ENCODE measurements around the gene CDON. TPM values are rescaled to one million over a fixed set of nuclear protein-coding genes. Genes with fewer than 3 reads are reported as not detected.

Gene CDON
- total RNA-seq, 2 experiments from 2014 or later, result 1.9 to 2.7 TPM

- peaks cover 13% of the 10 kb centered on the region for H3K27me3 Mint-ChIP-seq
- no peaks in the 10 kb centered on the region for H3K9me3 Mint-ChIP-seq
- no peaks in the 10 kb centered on the region for H3K9me3 ChIP-seq (ENCODE audit: control insufficient read depth in 1 of 2, insufficient read depth in 1 of 2, low read length in 2 of 2)
Observed at GRCh38 chr11:126059238-126059781, 3.4 kb downstream of the CDON start.

GRCh38 chr11:126058105-126058874, 4.4 kb downstream of the CDON start:
- no peak overlapping the region for H3K4me3 ChIP-seq (ENCODE audit: low read length)
- Mint-ChIP-seq H3K4me3 (no peak overlapping the region), H3K36me3 (ENCODE audit: low read depth) (no peaks in the 10 kb centered on the region), H3K9me3 (no peaks in the 10 kb centered on the region), H3K27me3 (peaks cover 13% of the 10 kb centered on the region), H3K4me1 (ENCODE audit: low read depth) (peaks cover 16% of the 10 kb centered on the region), H3K27ac (no peak overlapping the region)
- peaks cover 0 to 6% of the 10 kb centered on the region in 2 experiments for H3K27me3 ChIP-seq (ENCODE audit: control insufficient read depth in 1 of 2, insufficient read depth in 2 of 2, low read length in 2 of 2)
- no peaks in the 10 kb centered on the region for H3K36me3 ChIP-seq (ENCODE audit: insufficient read depth, low read length)
- H3K4me1 ChIP-seq (ENCODE audit: insufficient read depth, low read length), result peaks cover 9% of the 10 kb centered on the region
- H3K9me3 ChIP-seq (ENCODE audit: control insufficient read depth in 1 of 2, insufficient read depth in 1 of 2, low read length in 2 of 2), result no peaks in the 10 kb centered on the region
- no peak overlapping the region for H3K27ac ChIP-seq (ENCODE audit: low read depth in 1 of 2, low read length in 2 of 2)
- ATAC-seq (ENCODE audit: poor library complexity) (no peak), DNase-seq (no peak)
- intact Hi-C loops (cut with DNase I, micrococcal nuclease), result no loop called here
- POLR2A ChIA-PET, result no interaction called here
- TF ChIP-seq CTCF (IDR thresholded peaks at IDR 0.05), result no peak
- CTCF ChIA-PET, result no interaction called here

More at GRCh38 chr11:126059238-126059781, 3.4 kb downstream of the CDON start:
- Histone ChIP-seq H3K27ac (ENCODE audit: low read depth in 1 of 2, low read length in 2 of 2) (no peak overlapping the region), H3K4me3 (ENCODE audit: low read length) (no peak overlapping the region), H3K4me1 (ENCODE audit: insufficient read depth, low read length) (peaks cover 13% of the 10 kb centered on the region), H3K36me3 (ENCODE audit: insufficient read depth, low read length) (no peaks in the 10 kb centered on the region), H3K27me3 (ENCODE audit: control insufficient read depth in 1 of 2, insufficient read depth in 2 of 2, low read length in 2 of 2) (peaks cover 0 to 6% of the 10 kb centered on the region in 2 experiments)
- Mint-ChIP-seq H3K27ac (no peak overlapping the region), H3K4me3 (no peak overlapping the region), H3K4me1 (ENCODE audit: low read depth) (peaks cover 16% of the 10 kb centered on the region), H3K36me3 (ENCODE audit: low read depth) (no peaks in the 10 kb centered on the region)
- ATAC-seq (ENCODE audit: poor library complexity) (no peak), DNase-seq (no peak)
- intact Hi-C loops (cut with DNase I, micrococcal nuclease), result no loop called here
- POLR2A ChIA-PET, result interaction anchor here (2.4 kb wide), 1 partner anchor 25 kb away, joined by 9 read pairs; no protein-coding TSS in a partner anchor
- TF ChIP-seq CTCF (IDR thresholded peaks at IDR 0.05), result no peak
- CTCF ChIA-PET, result no interaction called here

- Mint-ChIP-seq H3K4me1 (ENCODE audit: low read depth) (peaks cover 14% of the 10 kb centered on the region), H3K4me3 (no peak overlapping the region), H3K27me3 (peaks cover 6% of the 10 kb centered on the region), H3K9me3 (no peaks in the 10 kb centered on the region), H3K27ac (no peak overlapping the region), H3K36me3 (ENCODE audit: low read depth) (no peaks in the 10 kb centered on the region)
- no peak for TF ChIP-seq CTCF (IDR thresholded peaks at IDR 0.05)
- H3K27ac ChIP-seq (ENCODE audit: low read depth in 1 of 2, low read length in 2 of 2), result no peak overlapping the region
- CTCF ChIA-PET, result no interaction called here
- no peak overlapping the region for H3K4me3 ChIP-seq (ENCODE audit: low read length)
- H3K9me3 ChIP-seq (ENCODE audit: control insufficient read depth in 1 of 2, insufficient read depth in 1 of 2, low read length in 2 of 2), result no peaks in the 10 kb centered on the region
- H3K4me1 ChIP-seq (ENCODE audit: insufficient read depth, low read length), result no peaks in the 10 kb centered on the region
- ATAC-seq (ENCODE audit: poor library complexity), result no peak
- POLR2A ChIA-PET, result no interaction called here
- peaks cover 0 to 3% of the 10 kb centered on the region in 2 experiments for H3K27me3 ChIP-seq (ENCODE audit: control insufficient read depth in 1 of 2, insufficient read depth in 2 of 2, low read length in 2 of 2)
- H3K36me3 ChIP-seq (ENCODE audit: insufficient read depth, low read length), result no peaks in the 10 kb centered on the region
- no peak for DNase-seq
- intact Hi-C loops (cut with DNase I, micrococcal nuclease), result no loop called here
Observed at GRCh38 chr11:126054882-126055281, 7.8 kb downstream of the CDON start.

Data from CD4-positive, alpha-beta T cell (primary cell).